Fibroblast of skin of scalp (primary cell): ENCODE data around the gene PTPRO.
A peak's percentile ranks its signal among the peaks of the same experiment; 100 is the strongest.

Source experiments
- DNase-seq: peaks from one replicate; pipeline ENCODE4 v3.0.0-alpha.2; 2013

The PTPRO gene

DNA sequence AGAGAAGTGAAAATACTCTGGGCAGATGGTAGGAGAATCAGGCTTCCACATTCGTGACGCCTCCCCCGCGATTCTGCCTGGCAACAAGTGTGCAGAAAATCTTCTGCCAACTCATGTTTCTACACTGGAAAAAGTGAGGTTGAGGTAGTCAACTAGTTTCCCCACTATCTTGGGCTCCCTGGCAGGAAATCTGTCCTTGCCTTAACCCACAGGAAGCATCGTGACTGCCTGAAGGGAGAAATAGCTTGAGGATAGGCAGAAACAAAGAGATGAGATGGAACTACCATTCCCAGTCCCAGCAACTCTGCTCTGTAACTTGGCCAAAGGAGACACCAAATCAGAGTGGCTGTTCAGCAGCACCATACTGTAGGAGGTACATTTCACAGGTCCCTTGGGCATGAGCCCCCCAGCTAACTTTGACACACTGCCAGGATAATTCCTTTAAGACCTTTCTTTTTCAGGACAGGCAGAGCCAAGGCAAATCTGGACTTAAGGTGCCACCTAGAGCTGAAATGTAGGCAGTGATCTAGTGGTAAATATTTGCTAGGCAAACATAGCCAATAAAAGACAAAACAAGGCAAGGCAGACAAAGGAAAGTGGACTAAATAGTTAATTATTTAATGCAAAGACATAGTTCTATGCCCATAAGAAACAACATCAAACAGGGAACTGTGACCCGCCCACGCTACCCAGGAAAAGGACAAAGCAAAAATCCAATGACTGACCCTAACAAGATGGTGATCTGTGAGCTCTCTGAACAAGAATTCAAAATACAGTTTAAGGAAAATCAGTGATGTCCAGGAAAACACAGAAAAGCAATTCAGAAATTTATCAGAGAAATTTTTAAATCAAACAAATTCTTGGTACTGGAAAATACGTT, 205.1 kb downstream of the PTPRO start:
- peak; percentile 33 for DNase-seq

DNA sequence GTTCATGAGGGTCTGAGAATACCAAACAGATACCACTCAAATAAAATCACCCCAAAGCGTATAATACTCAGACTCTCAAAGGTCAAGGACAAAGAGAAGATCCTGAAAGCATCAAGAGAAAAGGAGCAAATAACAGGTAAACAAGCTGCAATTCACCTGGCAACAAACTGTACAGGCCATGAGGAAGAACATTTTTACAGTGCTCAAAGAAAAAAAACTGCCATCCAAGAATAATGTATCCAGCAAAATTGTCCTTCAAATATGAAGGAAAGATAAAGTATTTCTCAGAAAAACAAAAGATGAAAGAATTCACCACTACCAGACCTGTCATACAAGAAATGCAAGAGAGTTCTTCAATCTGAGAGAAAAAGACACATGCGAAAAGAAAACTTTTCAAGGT, 206.4 kb downstream of the PTPRO start:
- no peak for DNase-seq

DNA sequence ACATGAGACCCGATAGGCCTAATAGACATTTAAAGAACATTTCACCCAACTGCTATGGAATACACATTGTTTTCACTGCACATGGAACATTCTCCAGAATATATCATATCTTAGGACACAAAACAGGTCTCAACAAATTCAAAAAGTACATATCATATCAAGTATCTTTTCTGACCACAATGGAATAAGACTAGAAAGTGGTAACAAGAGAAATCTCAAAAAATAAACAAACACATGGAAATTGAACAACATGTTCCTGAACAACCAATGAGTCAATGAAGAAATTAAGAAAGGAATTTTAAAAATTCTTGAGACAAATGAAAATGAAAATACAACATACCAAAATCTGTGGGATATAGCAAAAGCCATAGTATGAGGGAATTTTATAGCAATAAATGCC, 208.1 kb downstream of the PTPRO start:
- no peak for DNase-seq

DNA sequence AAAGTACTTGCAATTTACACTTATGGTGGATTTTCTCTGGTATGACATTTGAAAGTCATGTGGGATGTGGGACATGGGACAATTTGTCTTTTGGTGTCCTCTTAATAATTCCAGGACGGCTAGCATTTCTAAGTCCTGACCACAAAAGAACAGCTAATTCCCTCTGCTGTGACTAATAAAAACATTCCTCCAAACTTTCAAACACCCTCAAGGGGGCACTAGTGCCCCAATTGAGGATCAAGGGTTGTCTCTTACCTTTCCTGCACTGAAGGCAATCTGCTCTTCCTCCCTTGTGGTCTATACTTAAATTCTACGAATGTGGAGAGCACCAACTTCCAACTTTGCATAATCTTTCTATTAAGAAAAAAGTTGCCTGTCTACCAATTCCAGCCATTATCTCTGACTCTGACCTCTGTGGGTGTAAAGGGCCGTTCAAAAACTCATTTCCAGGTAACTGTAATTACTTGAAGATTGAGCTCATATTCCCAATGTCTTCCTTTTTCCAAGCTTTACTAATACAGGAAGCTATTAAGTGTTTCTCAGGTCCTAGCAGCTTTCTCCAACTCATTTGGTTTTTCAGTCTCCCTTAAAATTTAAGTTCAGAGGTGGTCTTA, 210.2 kb downstream of the PTPRO start:
- DNase-seq, result peak; percentile 84

DNA sequence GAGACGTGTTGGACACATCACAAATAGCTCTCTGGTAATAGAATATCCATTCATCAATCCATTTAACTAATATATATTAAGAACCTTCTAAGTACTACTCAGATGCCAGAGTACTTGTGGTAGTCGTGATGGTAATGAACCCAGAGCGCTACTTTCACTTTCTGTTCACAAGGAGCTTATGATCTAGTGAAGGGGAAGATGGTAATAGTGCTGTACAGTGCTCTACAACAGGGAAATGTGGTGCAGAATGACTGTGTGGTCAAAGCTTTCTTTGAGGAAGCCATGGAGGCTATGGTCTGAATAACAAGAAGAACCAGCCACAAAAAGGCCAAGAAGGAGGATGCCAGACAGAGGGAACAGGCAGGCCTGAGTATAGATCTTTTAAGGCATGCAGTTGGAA, 212.0 kb downstream of the PTPRO start:
- peak; percentile 25 for DNase-seq

DNA sequence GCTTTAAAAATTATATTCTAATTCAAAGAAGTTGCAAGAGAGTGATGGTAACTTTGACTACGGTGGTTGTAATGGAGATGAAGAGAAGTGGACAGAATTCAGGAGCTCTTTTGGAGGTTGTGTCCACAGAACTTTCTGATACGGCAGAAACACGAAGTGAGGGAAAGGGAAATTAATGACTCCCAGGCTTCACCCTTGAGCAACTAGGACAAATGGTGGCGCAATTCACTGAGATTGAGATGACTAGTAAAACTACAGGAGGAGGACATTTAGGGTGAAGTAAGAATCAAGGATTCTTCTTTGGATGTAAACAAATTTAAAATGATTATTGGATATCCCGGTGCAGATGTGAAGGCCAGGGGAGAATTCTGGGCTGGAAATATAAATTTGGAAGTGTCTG, 212.6 kb downstream of the PTPRO start:
- DNase-seq, result no peak

DNA sequence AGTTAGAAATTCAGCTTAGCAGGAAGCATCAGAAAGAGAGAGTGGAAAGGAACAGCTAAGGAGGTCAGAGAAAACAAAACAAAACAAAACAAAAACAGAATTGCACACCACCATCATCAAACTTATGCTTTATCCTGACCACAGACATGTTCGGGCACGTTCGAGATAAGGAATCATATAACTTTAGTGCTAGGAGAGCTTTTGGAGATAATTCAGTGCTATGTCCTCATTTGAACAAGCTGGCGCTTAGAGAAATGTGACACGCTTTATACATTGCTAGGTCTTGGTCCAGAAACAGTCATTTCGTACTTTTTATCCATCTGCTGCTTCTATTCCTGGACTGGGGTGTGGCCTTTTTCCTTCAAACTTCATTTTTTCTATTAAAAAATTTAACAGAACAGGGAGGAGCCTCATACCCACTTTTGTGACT, 213.1 kb downstream of the PTPRO start:
- no peak for DNase-seq

DNA sequence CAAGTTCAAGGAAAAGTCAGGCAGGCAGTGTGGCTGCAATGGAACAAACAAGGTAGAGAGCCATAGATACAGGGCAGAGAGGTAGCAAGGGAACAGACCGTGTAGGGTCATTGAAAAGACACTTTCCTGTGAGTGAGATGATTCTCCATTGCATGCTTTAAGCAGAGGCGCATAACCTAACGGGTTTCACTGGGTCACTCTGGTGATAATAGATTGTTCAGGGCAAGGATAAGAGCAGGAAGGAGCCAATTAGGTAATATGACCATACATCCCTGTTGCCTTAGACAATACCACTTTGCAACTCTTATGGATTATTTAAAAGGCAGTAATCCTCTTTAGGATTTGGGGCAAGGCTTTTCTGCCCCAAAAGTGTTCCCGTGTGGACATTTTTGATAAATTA, 214.1 kb downstream of the PTPRO start:
- no peak for DNase-seq

DNA sequence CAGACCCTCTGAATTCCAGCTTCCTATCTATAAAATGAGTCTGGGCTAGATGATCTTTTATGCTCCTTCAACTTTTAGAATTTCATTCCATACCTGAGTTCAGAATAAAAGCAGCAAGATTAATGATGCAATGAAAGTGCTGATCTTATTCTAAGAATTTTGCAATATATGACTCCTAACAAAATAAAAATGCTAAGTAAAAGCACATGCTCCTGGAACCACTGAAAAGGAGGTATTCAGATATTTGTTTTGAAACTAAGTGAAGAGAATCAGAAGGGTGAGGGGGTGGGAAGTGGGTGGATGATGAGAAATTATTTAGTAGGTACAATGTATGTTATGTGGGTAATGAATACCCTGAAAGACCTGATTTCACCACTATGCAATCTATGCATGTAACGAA, 216.6 kb downstream of the PTPRO start:
- peak; percentile 29 for DNase-seq

DNA sequence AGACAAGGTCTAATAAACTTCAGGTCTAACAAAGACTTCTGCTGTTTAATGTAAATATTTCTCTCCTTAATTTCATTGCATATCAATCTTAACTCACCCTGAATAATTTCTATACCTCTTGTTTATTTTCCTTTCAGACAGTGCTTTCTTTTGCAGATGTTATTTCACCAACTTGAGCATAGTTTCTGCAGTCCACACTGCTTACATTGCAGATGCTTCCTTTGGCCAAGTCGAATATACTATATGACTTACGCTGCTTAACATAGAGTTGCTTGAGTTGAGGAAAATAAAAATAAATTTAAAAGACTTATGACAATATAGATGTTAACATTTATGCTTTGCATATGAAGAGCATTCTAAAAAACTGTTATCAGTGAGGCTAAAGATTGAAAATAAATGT, 217.7 kb downstream of the PTPRO start:
- DNase-seq, result no peak

DNA sequence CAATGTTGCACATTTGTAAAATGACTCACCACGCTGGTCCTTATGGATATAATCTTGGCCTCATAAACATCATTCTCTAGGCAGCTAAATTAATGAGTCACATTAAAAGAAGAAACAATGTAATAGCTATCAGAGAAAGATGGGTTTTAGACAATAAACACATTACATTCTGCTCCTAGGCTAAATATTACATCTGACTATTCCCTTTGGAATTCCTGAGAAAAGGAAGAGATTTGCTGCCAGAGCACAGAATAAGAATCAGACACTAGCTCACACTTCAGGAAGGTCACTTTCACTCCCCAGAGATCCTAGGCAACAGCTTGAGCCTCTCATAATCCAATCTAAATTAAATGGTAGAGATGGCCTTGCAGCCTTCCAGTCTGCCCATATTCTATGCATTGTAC, 218.2 kb downstream of the PTPRO start:
- peak; percentile 82 for DNase-seq

DNA sequence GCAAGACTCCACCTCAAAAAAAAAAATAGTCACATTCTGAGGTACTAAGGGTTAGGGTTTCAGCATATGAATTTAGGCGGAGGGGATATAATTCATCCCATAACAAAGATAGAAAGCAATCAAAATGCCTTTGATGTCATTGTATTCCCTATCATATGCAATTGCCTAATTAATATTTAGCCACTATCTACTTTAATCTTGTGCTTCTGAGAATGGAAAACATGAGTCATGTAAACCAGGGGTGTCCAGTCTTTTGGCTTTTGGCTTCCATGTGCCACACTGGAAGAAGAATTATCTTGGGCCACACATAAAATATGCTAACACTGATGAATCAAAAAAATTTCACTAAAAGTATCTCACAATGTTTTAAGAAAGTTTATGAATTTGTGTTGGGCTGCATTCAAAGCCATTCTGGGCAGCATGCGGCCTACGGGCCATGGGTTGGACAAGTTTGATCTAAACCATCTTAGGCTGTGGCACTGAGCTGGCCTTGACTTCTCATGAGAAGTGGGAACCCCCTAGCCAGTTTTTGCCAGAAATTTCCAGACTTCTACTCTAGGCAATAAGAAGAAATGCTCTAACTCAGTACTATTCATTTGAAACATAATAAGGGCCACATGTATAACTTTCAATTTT, 219.8 kb downstream of the PTPRO start:
- peak; percentile 25 for DNase-seq

DNA sequence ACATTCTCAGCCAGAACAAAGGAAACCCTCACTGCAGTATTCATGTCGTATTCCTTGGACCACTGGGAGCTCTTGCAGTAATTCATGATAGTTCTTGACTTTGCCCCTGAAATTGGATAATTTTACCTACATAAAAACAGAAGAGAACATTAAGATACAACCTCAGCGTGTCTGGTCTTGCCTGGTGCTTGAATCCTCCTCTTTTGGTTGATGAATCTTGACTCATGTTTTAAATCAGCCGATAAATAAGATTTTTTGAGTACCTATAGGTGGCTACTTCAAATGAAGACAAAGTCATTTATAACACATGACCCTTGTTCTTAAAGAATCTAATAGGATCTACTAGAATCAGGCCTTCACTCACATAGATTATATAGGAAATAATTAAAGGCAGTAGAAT, 221.0 kb downstream of the PTPRO start:
- DNase-seq, result no peak

DNA sequence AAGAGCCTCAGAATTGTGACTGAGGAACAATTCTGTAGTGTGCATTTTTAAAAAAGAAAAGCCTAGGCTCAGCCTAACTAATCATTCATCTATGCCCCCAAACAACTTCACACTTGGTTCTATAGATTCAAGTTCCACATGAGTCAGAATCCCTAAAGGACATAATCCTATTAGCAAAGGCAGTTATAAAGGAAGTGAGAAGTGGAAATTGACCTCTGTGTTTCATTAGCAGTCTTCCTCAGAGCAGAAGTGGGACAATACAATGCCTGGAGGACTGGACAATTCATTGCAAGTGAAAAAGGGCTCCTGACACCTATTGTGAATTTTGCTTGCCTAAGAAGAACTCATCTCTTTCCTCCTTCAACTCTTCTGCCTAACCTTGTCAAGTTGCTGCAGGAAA, 222.3 kb downstream of the PTPRO start:
- no peak for DNase-seq

DNA sequence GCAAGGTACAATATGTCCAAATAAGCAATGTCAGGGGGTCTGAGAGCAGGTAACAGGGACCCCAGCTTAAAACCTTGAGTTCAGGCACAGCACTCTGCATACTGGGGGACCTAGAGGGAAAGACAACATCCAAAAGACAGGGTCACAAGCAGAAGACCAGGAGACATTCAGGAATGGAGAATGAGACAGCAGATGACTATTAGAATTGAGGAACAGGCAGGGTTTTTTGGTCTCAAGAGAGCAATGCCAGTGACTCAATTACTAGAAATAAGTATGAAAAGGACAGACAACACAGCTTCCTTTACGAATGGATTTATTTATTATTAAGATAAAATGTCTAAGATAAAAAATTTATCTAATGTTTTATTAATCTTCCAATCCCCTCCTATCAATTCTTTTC, 223.0 kb downstream of the PTPRO start:
- no peak for DNase-seq

DNA sequence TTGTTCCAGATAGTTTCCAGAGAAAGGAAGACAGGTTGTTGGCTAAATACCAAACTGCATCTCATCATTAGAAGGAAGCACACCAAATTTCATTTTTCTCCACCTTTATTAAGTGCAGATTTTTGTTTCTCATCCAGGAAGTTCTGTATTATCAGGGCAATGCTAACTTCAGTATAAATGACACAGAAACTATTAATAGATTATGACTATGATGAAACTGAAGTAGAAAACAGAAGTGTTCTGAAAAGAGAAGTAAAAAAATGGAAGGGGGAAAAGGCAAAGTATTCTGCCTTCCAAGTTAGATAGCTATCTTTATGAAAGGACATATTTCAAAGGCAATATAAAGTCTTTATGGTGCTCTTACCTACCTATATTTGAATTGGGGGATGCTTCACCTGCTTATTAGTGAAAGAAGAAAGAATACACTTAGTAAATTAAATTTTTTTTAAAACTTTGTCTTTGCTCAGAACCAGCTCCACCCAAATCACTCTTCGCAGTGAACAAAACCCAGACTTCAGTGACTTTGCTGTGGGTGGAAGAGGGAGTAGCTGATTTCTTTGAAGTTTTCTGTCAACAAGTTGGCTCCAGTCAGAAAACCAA, 223.9 kb downstream of the PTPRO start:
- DNase-seq, result no peak

DNA sequence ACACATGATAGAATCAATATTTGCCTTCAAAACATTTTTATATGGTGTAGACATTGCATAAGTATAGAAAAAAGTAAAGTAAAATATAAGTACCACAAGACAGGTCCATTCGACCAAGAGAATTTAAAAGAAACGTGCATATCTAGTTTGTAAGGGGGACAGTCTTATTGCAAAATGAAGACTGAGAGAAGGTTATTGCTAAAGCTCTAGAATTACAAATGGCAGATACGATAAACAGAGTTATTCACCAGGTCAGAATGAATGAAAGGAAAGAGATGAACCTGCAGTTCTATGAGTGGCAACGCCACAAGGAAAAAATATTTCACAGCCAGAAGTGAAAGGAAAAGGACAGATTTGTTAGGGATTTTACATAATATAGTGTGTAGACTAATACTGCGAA, 224.8 kb downstream of the PTPRO start:
- DNase-seq, result no peak

DNA sequence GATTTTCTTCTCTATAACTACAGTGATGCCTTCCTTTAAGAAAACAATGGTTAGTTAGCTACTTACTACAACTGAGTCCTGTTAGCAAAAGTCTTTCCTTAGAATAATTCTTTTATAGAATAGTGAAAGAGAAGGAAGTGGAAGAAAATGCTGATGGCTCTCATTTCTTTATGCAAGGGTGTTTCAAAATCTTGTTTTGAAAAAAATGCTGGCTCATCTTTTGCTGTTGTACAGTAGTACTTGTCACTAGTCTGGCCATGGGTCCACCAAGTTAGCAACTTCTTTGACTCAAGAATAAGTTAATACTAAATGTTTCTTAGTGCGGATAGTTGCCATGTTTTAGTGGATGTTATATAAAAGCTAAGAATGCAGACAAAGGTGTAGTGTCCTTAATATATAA, 225.4 kb downstream of the PTPRO start:
- DNase-seq, result no peak

DNA sequence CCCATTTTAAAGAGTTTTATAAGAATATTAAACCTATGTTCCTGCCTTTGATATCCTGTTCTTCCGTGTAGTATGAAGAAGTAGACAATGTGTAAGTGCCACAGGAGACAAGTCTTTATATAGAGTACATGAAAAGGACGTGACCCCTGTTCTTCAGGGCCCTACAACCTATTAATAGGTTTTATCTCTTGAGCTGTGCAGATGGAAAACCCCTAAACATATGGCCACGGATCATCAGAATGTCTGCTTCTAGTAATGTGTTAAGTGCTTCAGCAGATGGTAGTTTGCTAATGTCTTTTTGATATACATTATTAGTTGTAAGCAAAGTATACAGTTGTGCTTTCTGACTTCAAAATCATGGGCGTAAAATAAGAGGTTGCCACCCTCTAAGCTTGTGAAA, 228.5 kb downstream of the PTPRO start:
- DNase-seq, result no peak

DNA sequence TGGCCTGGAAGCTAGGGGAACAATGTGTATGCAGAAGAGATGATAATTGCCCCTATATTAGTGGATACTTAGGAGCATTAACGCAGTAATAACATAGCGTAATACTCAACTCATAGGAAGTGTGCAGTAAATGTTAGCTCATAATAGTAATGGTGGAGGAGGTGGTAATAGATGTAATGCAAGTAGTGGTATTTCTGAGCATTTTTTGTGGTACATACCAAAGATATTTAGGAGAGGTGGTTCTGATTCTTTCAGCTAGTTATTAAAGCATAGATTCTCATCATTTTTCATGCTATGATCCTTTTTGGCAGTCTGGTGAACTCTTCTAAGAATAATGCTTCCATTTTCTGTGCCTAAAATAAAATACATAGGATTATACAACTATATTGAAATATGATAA, 233.1 kb downstream of the PTPRO start:
- DNase-seq, result peak; percentile 76

DNA sequence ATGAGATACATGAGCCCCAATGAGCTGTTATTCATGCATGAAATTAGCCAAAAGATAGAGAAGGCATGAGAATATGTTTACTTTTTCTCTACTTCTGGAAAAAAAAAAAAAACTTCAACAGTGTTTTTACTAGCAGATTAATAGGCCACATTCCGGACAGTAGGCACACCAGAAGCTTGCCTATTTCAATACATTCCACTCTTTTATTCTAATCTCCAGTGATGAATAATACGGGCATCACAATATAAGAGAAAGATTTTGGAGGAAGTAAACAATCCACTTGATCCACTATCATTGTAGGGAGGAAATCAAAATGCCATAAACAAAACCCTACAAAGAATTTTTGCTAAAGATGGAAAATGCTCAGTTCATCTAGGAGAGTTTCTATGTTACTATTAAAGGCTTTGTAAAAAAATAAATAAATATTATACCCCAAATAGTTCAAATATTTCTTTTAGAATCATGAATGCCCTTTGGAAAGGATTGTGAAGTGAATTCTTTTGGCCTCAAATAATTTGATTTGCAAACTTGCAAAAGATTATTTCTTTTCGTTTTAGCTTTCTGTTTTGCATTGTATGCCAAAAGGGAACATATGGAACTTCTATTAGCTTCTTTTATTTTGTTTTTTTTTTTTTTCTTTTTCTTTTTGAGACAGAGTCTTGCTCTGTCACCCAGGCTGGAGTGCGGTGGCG, 234.2 kb downstream of the PTPRO start:
- peak; percentile 63 for DNase-seq

DNA sequence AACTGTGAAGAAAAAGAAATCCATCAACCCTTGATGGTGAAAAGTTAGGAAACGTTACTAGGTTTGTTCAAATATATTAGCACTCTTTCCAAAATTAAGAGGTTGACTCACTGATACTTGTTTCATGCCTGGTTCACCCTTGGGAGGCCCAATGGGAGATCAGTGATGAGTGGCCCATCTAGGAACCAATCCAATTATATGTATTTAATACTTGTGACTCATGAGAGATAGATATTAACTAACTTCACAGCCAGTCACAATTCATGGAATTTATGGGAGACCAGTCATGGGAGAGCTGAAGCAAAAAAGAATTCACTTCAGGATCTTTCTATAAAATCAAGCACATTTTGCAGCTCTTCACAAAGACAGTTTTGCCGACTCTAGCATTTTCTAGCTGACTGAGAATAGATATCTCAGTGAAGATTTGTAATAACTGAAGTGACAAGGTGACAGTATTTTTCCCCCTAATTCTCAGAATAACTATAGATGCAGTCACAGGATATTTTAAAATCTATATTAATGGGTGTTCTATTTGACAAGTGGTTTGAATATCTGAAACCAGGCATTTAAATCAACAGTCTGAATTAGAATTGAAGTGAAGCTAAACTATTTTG, 236.7 kb downstream of the PTPRO start:
- DNase-seq, result peak; percentile 94
